Endothelial cell (in vitro differentiated cells): ENCODE data around the gene ATMIN. TPM values are rescaled to one million over a fixed set of nuclear protein-coding genes. Genes with fewer than 3 reads are reported as not detected.

ENCODE experiments used
- DNase-seq: peaks from one replicate; pipeline ENCODE4 v3.0.0; 2021; ENCODE audit warnings: low spot score
- H3K27ac Mint-ChIP-seq: one replicate; pipeline ENCODE4 v1.8.0; 2021; ENCODE audit warnings: mixed read lengths, inconsistent platforms; ENCODE audit not compliant: unreplicated experiment
- H3K27me3 Mint-ChIP-seq: one replicate; pipeline ENCODE4 v1.8.0; 2021; ENCODE audit warnings: mild to moderate bottlenecking, moderate library complexity, mixed read lengths, inconsistent platforms; ENCODE audit not compliant: unreplicated experiment
- H3K36me3 Mint-ChIP-seq: one replicate; pipeline ENCODE4 v1.8.0; 2021; ENCODE audit warnings: mild to moderate bottlenecking, low read depth, mixed read lengths, inconsistent platforms; ENCODE audit not compliant: unreplicated experiment
- H3K4me1 Mint-ChIP-seq: one replicate; pipeline ENCODE4 v1.8.0; 2021; ENCODE audit warnings: mild to moderate bottlenecking, mixed read lengths, inconsistent platforms; ENCODE audit not compliant: unreplicated experiment
- H3K4me3 Mint-ChIP-seq: one replicate; pipeline ENCODE4 v1.8.0; 2021; ENCODE audit warnings: mild to moderate bottlenecking, mixed read lengths, inconsistent platforms; ENCODE audit not compliant: unreplicated experiment
- H3K9me3 Mint-ChIP-seq: one replicate; pipeline ENCODE4 v1.8.0; 2021; ENCODE audit warnings: mixed read lengths, inconsistent platforms; ENCODE audit not compliant: unreplicated experiment
- CTCF ChIP-seq: fragments of 200-600 bp; sonication (generic); IDR thresholded peaks from one replicate; pipeline ENCODE4 v1.5.0; 2021; ENCODE audit warnings: antibody characterized with exemption; ENCODE audit not compliant: unreplicated experiment
- total RNA-seq: library from RNA; stranded (reverse); fragmentation: NEBNext Ultra II Directional; extraction: Animal tissue kit (Norgen Biotek cat#: 25700); gene quantifications from one replicate; pipeline ENCODE4 v1.2.1, GENCODE V29; 2021; ENCODE audit not compliant: unreplicated experiment

ATMIN gene
- total RNA-seq, 1 donor from 2014 or later, result 33.2 TPM

- no peak for DNase-seq
- Mint-ChIP-seq H3K9me3 (no peaks in the 10 kb centered on the region), H3K27ac (no peak overlapping the region), H3K4me1 (no peaks in the 10 kb centered on the region), H3K27me3 (peaks cover 5% of the 10 kb centered on the region), H3K36me3 (no peaks in the 10 kb centered on the region), H3K4me3 (peak overlapping the region; percentile 81)
- TF ChIP-seq CTCF, result no peak
Observed at GRCh38 chr16:81095653-81095952, 60.0 kb downstream of the ATMIN start.

GRCh38 chr16:81095953-81096714 lies 60.5 kb downstream of the ATMIN start, which contains the start of gene GCSH:
GCSH (minus strand) TSS chr16:81096395; CDS start chr16:81096278, 117 bp downstream.
- DNase-seq, result peak; percentile 99
- Mint-ChIP-seq H3K27ac (no peak within 1 kb of the TSS), H3K4me1 (no peaks in the 10 kb centered on the region), H3K36me3 (no peaks in the 10 kb centered on the region), H3K27me3 (peaks cover 5% of the 10 kb centered on the region), H3K4me3 (peak within 1 kb of the TSS; percentile 81), H3K9me3 (no peaks in the 10 kb centered on the region)
- no peak for TF ChIP-seq CTCF

- H3K27me3 Mint-ChIP-seq, result peaks cover 5% of the 10 kb centered on the region
- no peak for TF ChIP-seq CTCF
- no peak for DNase-seq
- no peak overlapping the region for H3K27ac Mint-ChIP-seq
- peak overlapping the region; percentile 53 for H3K4me3 Mint-ChIP-seq
- H3K9me3 Mint-ChIP-seq, result no peaks in the 10 kb centered on the region
- H3K4me1 Mint-ChIP-seq, result no peaks in the 10 kb centered on the region
- H3K36me3 Mint-ChIP-seq, result no peaks in the 10 kb centered on the region
Observed at GRCh38 chr16:81096715-81097208, 61.1 kb downstream of the ATMIN start.

Other genes with a start within 250 kb of the ATMIN start
- gene CDYL2, start 231.2 kb upstream of the ATMIN start, total RNA-seq, result 26.6 TPM
- gene CMC2, start 29.0 kb upstream of the ATMIN start, total RNA-seq, result 51.1 TPM
- 17.0 TPM for gene CENPN, start 28.6 kb upstream of the ATMIN start, total RNA-seq
- gene C16orf46, start 41.4 kb downstream of the ATMIN start, total RNA-seq, result 0.18 TPM
- 30.3 TPM for gene GCSH, start 60.6 kb downstream of the ATMIN start, total RNA-seq
- gene BCO1, start 202.8 kb downstream of the ATMIN start, total RNA-seq, result not detected